ENCODE results near the gene RASGRF1. TPM values are rescaled to one million over a fixed set of nuclear protein-coding genes. Genes with fewer than 3 reads are reported as not detected.

The RASGRF1 gene
- polyA plus RNA-seq, 3 donors: 0.43 to 0.72 (median 0.54) TPM

DNA sequence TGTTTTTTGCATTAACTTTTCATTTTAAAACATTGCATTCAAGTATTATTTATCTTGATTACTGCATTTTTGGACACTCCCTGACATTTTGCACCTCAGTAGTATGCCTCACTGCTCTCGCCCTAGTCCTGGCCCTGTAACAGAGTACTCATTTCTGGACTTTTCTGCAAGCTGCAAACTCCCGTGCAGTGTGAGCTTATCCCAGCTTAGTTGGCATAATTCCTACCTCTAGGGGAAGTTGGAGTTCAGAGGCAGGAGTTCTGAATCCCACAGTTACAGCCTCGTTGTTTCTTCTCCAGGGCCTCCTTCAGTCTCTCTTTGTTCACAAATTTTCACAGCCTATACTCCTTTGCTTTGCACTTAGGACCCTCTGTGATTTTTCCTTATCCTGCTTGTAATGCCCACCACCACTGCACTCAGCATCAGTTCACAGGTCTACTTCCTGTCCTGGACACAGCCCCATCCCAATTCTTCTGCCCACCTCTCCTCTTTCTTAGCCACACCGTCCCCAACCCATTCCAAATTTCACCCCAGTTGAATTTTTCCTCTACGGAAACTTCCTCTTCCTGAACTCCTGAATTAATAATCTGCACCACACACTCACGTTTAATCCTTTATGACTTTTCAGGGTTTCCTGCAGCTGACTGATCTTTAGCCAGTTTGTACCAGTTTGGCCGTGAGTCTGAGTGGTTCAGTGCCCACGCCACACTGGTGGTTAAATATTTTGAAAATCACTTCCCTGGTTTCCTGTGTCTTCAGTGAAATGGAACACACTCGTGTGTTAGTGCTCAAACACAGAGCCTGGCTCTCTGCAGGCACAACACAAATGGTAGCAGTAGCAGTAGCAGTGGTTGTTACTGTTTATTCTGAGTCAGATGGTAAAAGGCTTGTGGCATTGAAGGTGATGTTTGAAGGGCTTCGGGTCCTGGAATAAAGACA is 139.4 kb downstream of the RASGRF1 start:
- no peak for DNase-seq (ENCODE audit: extremely low read depth in 1 of 11, low read depth in 9 of 11, low spot score in 4 of 11)

DNA sequence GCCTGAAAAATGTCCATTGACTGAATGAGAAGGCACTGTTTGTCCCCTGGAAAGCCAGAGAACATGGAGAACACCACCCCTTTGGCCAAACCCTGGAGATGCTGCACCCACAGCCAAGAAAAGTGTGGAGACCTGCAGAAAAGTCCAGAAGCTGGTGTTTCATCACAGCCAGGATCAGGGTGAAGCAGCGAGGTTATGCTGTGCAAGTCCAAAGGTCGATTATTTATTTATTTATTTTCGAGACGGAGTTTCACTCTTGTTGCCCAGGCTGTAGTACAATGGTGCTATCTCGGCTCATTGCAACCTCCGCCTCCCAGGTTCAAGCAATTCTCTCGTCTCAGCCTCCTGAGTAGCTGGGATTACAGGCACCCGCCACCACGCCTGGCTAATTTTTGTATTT is 140.2 kb downstream of the RASGRF1 start:
- no peak for DNase-seq (ENCODE audit: extremely low read depth in 1 of 11, low read depth in 9 of 11, low spot score in 4 of 11)

DNA sequence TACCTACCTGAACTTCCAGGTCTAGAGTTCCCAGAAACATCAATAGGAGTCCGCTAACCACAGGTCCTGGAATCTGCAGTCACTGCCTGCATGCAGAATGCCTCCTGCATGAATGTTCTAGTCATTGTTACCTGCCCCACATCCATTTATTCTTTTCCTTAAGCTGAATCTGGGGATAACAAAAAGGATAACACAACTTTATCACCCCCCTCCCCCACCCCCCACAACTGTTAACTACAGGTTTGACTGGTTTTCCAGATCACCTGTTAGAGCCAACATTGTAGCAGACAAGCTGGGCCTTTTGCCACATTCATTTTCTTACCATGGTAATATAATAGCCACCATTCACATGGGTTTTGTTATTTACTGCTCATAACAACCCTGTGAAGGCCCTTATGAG is 141.1 kb downstream of the RASGRF1 start:
- DNase-seq (ENCODE audit: extremely low read depth in 1 of 11, low read depth in 9 of 11, low spot score in 4 of 11): no peak

DNA sequence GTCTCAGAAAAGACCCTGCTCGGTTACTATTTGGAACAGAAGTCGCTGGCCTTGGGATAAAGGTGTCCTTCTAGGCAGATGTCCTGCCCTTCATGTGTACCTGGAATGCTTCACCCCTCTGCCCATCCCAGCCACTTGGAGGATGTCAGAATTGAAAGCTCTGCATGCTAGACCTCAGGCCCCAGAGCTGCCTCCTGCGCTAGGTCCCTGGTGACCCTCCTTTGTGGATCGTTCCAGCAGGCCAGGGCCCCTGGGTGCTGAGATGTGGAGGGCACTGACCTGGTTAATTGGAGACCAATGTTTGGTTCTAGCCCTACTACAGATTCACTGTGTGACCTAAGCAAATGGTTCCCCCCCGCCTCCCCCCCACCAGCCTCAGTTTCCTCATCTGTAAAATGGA is 143.1 kb downstream of the RASGRF1 start:
- no peak for DNase-seq (ENCODE audit: extremely low read depth in 1 of 11, low read depth in 9 of 11, low spot score in 4 of 11)

DNA sequence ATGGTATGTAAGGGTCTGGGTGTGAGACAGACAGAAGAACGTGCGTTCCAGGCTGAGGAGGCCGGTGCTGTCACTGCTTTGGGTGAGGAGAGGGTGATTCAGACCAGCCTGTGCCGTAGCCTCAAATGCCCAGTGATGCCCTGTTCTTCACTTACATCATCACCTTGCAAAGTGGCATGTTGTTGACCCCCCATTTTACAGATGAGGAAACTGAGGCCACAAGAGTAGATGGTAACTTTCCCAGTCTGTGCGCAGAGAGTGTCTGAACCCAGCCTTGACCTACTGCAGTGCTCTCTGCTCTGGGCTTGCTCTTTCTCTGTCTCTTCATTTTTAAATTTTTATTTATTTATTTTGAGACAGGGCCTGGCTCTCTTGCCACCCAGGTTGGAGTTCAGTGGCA is 144.1 kb downstream of the RASGRF1 start:
- no peak for DNase-seq (ENCODE audit: extremely low read depth in 1 of 11, low read depth in 9 of 11, low spot score in 4 of 11)

DNA sequence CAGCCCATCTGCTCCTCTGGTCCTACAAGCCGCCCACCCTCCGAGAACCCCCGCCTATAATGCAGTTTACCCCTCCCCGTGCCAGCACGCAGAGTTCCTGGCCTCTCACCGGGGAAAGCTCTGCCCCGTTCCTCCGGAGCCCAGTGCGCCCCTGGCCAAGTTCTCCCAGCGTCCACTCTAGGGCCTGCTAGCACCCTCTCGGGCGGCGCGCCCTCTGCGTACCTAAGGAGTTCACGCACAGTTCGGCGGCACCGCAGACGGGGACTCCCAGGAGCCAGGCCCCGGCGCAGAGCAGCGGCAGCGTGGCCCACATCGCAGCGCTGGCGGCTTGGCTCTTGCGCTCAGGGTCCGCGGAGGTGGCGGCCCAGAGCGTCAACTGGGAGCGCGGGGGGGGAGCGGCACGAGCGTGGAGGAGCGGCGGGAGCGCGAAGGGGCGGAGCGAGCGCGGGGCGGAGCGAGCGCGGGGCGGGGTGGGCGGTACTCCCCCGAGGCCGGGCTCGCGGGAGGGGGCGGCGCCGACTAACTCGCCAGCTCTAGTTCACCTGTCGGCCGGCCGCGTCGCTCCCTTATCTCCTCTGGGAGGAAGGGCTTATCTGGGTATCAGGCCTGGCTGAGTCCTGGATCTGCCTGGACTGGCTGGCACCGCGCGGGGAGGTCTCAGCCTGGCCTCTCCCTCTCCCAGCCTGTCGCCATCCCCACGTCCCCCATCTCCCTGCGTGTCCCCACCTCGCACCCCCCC is 145.7 kb downstream of the RASGRF1 start, which contains the start of gene CTSH:
TSS of gene CTSH (minus strand) at position 378 of the 739 bp plus-strand sequence. CDS start at position 313, 65 bp downstream.
- DNase-seq (ENCODE audit: extremely low read depth in 1 of 11, low read depth in 9 of 11, low spot score in 4 of 11): peak in 4 of 11 donors; percentile 59 to 72 (median 68)

DNA sequence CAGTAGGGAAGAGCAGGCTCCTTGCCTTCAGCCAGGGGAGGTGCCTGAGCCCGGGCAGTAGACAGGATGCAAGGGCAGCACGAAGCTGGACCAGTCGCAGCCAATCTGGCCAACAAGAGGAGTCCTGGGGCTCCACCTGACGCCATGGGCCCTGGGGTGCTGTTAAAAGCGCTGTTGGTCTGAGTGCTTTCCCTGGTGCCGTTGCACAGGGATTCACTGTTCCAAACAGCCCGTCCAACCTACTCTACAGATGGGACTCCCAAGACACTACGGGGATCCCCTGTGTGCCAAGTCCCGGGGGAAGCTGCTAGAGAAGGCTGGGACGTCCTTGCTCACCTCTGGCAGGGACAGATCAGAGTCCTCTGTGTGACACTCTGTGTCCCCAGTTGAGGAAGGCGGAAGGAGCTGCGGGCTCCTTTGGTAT is 146.4 kb downstream of the RASGRF1 start:
- no peak for DNase-seq (ENCODE audit: extremely low read depth in 1 of 11, low read depth in 9 of 11, low spot score in 4 of 11)

DNA sequence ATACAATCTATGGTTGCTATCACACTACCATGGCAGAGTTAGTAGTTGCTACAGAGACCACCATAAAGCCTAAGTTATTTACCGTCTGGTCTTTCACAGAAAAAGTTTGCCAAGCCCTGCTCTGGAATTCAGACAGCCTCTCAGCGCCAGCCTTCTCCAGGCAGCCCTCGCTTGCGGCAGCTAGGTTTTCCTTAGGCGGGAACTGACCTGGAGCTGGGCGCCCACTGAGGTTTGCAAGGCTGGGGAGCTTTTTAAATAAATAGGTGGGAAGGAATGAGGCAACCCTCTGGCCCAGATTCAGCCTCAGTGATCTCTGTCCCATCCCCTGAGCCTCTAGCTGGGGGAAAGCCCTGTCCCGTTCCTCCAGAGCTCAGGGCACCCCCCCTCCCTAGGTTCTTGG is 146.9 kb downstream of the RASGRF1 start:
- no peak for DNase-seq (ENCODE audit: extremely low read depth in 1 of 11, low read depth in 9 of 11, low spot score in 4 of 11)

DNA sequence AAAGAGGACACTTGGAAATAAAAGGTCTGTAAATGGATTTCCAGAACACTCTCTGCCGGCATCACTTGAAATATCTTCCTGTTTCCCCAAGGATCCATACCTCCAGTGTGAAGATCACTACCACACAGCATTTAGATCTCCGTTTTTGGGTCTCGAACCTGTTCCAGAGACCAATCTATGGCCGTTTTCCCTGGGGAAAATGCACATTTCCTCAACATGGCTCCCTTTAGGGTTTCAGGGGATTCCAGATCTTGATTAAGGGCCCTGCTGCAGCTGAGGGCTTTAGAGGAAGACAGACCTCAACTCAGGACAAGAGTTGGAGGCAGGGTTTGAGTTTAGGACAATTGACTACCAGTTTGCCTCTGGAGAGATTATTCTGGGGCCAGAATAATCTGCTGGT is 147.8 kb downstream of the RASGRF1 start:
- no peak for DNase-seq (ENCODE audit: extremely low read depth in 1 of 11, low read depth in 9 of 11, low spot score in 4 of 11)

DNA sequence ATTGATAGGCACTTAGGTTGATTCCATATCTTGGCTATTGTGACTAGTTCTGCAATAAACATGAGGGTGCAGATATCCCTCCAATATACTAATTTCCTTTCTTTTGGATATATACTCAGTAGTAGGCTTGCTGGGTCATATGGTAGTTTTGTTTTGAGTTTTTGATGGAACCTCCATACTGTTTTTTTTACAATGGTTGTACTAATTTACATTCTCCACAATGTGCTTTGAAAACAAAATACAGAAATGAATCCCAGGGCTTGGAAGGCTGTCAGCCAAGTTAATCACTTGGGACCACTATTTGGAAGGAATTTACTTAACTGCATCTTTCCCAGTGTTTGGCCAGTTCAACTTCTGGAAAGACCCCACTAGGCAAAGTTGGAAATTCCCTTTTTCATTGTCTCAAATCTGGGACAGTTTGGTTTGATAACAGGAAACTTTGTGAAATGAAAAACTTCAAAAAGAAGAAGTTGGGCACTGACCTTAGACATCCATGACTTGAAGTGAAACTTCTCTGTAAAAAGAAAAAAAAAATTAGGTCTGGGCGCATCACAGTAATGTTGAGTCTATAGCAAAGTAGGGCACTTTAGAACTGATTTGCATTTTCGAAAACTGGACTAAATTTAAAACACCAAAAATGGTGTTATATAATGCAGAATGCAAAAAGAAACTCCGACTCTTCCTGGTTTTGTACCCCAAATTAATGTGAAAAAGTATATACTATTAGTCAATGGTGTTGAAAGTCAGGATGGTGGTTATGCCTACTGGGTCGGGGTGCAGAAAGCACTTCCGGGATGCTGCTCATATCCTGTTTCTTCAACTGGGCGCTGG is 151.7 kb downstream of the RASGRF1 start:
- no peak for DNase-seq (ENCODE audit: extremely low read depth in 1 of 11, low read depth in 9 of 11, low spot score in 4 of 11)

DNA sequence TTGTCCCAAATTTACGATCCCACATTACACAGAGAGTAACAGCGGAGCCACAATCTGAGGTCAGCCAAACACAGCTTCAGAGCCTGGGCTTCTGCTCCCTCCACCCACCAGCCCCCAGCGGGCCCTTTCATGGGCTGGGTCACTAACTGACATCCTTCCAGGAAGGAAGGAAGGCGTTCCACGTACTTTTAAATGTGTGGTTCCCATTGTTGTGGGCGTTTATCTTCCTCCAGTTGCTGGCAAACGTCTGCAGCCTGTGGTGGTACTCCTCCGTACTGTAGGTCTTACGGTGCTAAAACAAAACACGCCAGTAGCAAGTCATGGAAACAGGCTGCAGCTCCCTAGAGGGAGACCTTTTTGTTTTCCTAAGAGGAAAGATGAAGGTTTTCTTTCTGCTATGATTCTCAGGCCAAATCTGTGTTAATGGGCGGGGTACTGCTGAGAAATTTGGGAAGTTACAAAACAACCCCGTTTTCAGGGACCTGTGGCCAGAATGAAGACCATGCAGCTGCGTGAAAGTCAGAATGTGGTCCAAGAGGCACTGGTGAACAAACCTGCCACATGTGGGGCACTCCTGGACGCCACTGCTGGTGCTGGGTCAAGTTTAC is 153.3 kb downstream of the RASGRF1 start:
- DNase-seq (ENCODE audit: extremely low read depth in 1 of 11, low read depth in 9 of 11, low spot score in 4 of 11): no peak

DNA sequence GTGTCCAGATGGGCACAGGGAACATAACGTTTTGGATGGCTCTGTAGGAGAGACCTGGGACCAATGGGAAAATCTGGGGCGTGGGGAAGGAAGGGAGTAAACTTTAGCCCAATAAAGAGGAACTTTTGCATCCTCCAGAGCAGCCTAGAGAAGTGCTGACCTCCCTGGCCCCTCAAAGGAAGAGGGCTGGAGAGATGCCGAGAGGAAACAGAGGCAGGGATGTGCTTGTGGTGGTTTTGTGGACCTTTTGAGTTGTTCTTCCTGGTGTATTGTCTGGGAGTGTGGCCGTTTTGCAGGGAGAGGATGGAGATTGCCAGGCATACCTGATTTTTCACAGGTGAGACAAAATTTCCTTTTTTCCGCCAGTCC is 155.9 kb downstream of the RASGRF1 start:
- no peak for DNase-seq (ENCODE audit: extremely low read depth in 1 of 11, low read depth in 9 of 11, low spot score in 4 of 11)

DNA sequence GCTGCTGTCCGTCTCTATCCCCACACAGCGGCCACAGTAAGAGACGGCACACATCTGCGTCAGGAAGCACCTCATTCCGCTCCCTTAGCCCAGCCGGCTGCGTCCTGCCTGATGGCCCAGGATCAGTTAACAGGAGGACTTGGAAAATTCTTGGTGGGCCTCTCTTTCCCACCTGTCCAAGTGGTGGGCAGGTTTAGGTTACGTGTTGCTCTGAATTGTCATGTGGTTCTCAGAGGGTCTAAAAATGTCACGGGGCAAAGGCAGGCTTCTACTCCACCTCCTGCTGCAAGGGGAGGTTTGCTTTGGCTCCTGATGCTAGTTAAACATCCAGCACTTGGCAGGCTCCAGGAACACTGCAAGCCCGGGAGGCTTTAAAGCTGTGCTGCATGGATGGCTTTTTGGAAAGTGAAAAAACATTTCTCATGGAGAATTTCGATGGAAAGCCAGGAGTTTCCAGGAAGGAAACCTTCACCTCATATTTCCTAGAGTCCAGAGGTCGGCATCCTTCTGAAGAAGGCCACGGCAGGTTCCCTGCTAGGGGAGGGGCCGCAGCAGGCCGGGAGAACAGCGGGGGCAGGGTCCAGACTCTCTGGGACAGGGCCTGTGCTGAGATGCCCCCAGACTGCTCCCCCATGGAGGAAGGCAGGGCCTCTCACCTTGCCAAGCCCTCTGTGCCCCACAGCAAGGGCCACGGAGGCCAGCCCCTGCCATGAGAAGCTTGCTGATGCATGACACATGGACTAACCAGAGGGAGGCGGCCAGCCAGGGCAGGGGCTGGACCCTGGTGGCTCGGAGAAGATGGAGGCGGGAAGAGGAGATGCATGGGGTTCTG is 156.5 kb downstream of the RASGRF1 start:
- no peak for DNase-seq (ENCODE audit: extremely low read depth in 1 of 11, low read depth in 9 of 11, low spot score in 4 of 11)

DNA sequence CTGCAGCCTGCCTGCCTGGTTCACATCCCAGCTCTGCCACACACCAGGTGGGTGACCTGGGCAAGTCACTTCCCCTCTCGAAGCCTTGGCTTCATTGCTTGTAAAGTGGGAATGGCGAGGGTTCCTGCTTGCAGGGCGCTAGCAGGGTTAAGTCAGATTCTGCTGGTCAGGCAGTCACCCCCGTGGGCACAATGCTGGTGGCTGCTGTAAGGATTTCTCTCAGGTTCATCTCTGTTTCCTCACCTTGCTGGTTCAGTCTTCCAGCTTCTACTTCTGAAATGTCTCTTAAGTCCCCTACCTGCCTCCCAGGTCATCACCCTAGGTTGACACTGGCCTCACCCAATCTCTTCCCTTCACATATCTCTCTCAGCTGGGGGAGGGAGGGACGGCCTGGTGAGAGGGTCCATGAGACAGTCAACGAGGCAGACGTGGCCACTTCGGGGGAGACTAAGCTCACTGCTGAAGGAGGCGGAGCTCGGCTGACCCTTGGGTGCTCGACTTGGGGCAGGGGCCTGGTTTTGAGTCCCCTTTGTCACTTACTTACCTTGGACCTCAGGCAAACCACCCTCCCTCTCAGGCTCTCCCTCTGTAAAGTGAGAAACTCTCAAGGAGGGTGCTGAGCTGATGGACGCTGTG is 157.3 kb downstream of the RASGRF1 start:
- DNase-seq (ENCODE audit: extremely low read depth in 1 of 11, low read depth in 9 of 11, low spot score in 4 of 11): no peak

DNA sequence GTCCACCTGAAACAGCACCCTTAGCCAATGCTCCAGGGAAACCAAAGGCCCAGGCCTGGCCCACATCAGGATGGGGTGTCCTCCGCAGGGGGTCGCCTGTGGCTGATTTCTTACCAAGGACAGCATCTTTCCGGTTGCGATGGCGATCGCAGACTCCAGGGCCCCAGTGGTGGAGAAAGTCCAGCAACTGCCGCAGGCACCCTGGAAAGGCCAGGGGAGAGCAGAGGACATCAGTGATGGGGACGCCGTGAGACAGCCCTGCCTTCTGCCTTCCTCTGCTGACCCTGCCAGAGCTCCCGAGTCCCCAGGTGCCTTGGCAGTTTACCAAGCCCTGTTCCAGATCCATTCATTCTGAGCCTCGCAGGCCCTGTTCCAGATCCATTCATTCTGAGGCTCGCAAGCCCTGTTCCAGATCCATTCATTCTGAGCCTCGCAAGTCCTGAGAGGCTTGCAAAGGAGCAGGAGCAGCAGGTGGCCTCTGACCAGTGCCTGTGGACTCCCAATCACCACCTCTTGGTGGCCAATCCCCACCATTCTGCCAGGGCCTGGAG is 158.2 kb downstream of the RASGRF1 start:
- DNase-seq (ENCODE audit: extremely low read depth in 1 of 11, low read depth in 9 of 11, low spot score in 4 of 11): no peak

DNA sequence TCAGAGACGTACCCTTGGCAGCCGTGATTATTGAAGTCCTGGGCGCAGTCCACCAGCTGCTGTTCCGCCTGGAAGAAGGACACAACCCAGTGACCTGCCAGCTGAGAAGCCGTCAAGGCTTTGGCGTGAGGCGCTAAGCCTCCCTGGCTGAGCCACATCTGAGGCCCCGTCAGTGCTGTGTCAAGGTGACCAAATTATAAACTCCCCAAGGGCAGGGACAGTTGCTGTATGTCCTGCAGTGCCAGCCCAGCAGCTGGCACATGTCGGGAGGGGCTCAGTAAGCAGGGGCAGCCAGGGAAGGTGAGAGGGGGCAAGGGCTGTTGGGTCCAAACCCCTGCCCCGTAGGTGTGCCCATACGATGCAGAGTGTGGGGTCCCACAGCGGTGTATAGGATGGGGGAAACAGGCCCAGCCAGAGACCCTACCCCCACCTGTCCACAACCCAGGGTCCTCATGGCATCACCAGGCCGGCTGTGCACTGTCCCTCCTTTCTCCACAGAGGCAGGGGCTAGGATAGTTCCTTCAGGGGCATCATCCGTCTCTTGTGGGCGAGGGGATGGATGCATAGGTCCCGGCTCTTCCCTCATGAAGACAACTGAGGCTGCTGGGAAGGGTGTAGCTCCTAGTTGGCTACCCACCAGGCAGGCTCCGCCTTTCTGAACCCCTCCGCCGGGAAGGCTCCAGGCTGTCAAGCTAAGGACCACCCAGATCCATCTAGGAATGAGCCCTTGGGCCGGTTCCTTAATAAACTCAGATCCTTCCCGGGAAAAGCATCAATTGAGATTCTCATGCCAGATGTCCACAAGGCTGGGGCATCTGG is 158.9 kb downstream of the RASGRF1 start:
- no peak for DNase-seq (ENCODE audit: extremely low read depth in 1 of 11, low read depth in 9 of 11, low spot score in 4 of 11)
